HepG2 (cell line): ENCODE measurements around the gene BCL7A. TPM values are rescaled to one million over a fixed set of nuclear protein-coding genes. Genes with fewer than 3 reads are reported as not detected.

Source experiments
- DNMT1 ChIP-seq: sonication (generic); formaldehyde crosslinking; IDR thresholded peaks from 2 replicates; pipeline ENCODE4 v1.5.1; 2020; ENCODE audit warnings: mild to moderate bottlenecking, missing genetic modification reagents
- HMG20A ChIP-seq: IDR thresholded peaks from 2 replicates; pipeline ENCODE4 v1.6.1; 2016; ENCODE audit warnings: borderline replicate concordance
- NFYC ChIP-seq: IDR thresholded peaks from 2 replicates; pipeline ENCODE4 v1.6.1; 2016; ENCODE audit warnings: missing genetic modification reagents, missing compliant biosample characterization
- ZNF317 ChIP-seq: sonication (generic); formaldehyde crosslinking; IDR thresholded peaks from 2 replicates; pipeline ENCODE4 v1.5.0; 2020; ENCODE audit warnings: mild to moderate bottlenecking, missing genetic modification reagents
- polyA plus RNA-seq, 8 experiments: library from polyadenylated mRNA; depleted of rRNA in 3 of 8; stranded (reverse) in 7 of 8; unstranded in 1 of 8; fragments of >200 nt; fragmentation: Illumina TruSeq in 4 of 8; extraction: Trizol in 4 of 8; gene quantifications; 2 replicates each; pipeline versions ENCODE4 v1.2.1 to v1.2.3, GENCODE V29; 2011 to 2016; ENCODE audit warnings: low read depth in 4 of 8, missing spikeins in 1 of 8, mixed read lengths in 1 of 8; ENCODE audit not compliant: insufficient read depth in 1 of 8
- total RNA-seq, 5 experiments: library from RNA; depleted of rRNA; stranded (reverse); fragments of >200 nt; fragmentation: Illumina TruSeq; extraction: Trizol; gene quantifications; 2 replicates each; pipeline ENCODE4 v1.2.3, GENCODE V29; 2016; ENCODE audit warnings: low read depth in 1 of 5
- TF ChIP-seq, protein P1 (sequence below): sonication (generic); formaldehyde crosslinking; IDR thresholded peaks from 2 replicates; pipeline ENCODE4 v1.8.0; 2022; ENCODE audit warnings: missing genetic modification reagents, mild to moderate bottlenecking, moderate library complexity, borderline replicate concordance
- TF ChIP-seq, protein P2 (sequence below): sonication (generic); formaldehyde crosslinking; IDR thresholded peaks from one replicate; pipeline ENCODE4 v1.5.1; 2020; ENCODE audit warnings: mild to moderate bottlenecking, missing genetic modification reagents; ENCODE audit errors: not compliant biosample characterization
- TF ChIP-seq, protein P3 (sequence below): sonication (generic); formaldehyde crosslinking; IDR thresholded peaks from 2 replicates; pipeline ENCODE4 v1.4.0; 2020; ENCODE audit warnings: missing genetic modification reagents
- TF ChIP-seq, protein P4 (sequence below): IDR thresholded peaks from 2 replicates; pipeline ENCODE4 v1.6.1; 2016
- TF ChIP-seq, protein P5 (sequence below): sonication (generic); formaldehyde crosslinking; IDR thresholded peaks from 2 replicates; pipeline ENCODE4 v1.5.1; 2020; ENCODE audit warnings: mild to moderate bottlenecking, missing genetic modification reagents

Gene BCL7A
- total and polyA plus RNA-seq, 2 of the 13 experiments (the other 11 are each of a cell fraction or from before 2014, with no cell fraction given), result 4.1 to 6.2 TPM

DNA sequence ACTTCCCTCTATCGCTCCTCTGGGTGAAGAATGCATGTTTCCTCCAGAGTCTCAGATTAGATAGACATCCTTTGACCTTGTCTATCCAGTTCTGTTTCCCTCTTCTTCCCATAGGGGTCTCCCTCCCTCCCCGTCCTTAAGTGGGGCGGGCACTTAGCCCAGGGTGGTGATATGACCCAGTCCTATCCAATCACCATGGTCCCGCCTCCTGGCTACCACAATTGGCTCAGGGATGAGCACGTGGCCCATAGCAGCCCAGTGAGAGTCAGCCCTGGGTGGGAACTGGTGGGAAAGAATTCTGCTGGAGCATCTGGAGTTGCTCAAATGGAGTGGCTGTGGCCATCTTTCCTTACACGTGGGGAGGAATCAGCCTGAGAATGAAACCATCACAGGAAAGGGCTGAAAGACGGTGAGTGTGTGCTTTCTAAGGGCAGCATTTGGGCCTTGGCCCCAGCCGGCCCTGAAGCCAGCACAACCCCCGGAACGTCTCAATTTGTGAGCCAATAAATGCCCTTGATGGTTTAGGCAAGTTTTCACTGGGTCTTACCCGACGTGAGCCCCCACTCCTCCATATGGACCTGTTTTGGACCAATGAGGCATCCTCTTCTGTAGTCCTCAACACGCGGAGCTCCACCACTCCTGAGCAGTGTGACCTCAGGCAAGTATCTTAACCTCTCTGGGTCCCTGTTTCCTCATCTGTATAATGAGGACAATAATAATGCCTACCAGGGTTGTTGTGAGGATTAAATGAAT is 42.5 kb downstream of the BCL7A start (continued):
- TF ChIP-seq, protein P1, sequence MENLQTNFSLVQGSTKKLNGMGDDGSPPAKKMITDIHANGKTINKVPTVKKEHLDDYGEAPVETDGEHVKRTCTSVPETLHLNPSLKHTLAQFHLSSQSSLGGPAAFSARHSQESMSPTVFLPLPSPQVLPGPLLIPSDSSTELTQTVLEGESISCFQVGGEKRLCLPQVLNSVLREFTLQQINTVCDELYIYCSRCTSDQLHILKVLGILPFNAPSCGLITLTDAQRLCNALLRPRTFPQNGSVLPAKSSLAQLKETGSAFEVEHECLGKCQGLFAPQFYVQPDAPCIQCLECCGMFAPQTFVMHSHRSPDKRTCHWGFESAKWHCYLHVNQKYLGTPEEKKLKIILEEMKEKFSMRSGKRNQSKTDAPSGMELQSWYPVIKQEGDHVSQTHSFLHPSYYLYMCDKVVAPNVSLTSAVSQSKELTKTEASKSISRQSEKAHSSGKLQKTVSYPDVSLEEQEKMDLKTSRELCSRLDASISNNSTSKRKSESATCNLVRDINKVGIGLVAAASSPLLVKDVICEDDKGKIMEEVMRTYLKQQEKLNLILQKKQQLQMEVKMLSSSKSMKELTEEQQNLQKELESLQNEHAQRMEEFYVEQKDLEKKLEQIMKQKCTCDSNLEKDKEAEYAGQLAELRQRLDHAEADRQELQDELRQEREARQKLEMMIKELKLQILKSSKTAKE (CRISPR knock-in tag), result no peak
- peak; percentile 52; the same call in 1 of the 2 replicates for TF ChIP-seq ZNF317 (CRISPR knock-in tag)
- TF ChIP-seq HMG20A (CRISPR knock-in tag), result no peak; the same call in 1 of the 2 replicates
- TF ChIP-seq, protein P2, sequence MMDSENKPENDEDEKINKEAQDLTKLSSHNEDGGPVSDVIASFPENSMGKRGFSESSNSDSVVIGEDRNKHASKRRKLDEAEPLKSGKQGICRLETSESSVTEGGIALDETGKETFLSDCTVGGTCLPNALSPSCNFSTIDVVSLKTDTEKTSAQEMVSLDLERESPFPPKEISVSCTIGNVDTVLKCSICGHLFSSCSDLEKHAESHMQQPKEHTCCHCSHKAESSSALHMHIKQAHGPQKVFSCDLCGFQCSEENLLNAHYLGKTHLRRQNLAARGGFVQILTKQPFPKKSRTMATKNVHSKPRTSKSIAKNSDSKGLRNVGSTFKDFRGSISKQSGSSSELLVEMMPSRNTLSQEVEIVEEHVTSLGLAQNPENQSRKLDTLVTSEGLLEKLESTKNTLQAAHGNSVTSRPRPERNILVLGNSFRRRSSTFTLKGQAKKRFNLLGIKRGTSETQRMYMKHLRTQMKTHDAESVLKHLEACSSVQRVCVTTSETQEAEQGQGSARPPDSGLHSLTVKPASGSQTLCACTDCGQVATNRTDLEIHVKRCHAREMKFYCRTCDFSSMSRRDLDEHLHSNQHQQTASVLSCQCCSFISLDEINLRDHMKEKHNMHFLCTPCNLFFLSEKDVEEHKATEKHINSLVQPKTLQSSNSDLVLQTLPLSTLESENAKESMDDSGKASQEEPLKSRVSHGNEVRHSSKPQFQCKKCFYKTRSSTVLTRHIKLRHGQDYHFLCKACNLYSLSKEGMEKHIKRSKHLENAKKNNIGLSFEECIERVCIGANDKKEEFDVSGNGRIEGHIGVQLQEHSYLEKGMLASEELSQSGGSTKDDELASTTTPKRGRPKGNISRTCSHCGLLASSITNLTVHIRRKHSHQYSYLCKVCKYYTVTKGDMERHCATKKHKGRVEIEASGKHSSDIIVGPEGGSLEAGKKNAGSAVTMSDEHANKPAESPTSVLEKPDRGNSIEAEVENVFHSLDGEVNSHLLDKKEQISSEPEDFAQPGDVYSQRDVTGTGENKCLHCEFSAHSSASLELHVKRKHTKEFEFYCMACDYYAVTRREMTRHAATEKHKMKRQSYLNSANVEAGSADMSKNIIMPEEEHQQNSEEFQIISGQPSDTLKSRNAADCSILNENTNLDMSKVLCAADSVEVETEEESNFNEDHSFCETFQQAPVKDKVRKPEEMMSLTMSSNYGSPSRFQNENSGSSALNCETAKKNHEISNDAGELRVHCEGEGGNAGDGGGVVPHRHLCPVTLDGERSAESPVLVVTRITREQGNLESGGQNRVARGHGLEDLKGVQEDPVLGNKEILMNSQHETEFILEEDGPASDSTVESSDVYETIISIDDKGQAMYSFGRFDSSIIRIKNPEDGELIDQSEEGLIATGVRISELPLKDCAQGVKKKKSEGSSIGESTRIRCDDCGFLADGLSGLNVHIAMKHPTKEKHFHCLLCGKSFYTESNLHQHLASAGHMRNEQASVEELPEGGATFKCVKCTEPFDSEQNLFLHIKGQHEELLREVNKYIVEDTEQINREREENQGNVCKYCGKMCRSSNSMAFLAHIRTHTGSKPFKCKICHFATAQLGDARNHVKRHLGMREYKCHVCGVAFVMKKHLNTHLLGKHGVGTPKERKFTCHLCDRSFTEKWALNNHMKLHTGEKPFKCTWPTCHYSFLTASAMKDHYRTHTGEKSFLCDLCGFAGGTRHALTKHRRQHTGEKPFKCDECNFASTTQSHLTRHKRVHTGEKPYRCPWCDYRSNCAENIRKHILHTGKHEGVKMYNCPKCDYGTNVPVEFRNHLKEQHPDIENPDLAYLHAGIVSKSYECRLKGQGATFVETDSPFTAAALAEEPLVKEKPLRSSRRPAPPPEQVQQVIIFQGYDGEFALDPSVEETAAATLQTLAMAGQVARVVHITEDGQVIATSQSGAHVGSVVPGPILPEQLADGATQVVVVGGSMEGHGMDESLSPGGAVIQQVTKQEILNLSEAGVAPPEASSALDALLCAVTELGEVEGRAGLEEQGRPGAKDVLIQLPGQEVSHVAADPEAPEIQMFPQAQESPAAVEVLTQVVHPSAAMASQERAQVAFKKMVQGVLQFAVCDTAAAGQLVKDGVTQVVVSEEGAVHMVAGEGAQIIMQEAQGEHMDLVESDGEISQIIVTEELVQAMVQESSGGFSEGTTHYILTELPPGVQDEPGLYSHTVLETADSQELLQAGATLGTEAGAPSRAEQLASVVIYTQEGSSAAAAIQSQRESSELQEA, result no peak
- TF ChIP-seq, protein P3, sequence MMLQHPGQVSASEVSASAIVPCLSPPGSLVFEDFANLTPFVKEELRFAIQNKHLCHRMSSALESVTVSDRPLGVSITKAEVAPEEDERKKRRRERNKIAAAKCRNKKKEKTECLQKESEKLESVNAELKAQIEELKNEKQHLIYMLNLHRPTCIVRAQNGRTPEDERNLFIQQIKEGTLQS (CRISPR knock-in tag), result no peak
- peak; percentile 94 for TF ChIP-seq NFYC (CRISPR knock-in tag)
- TF ChIP-seq, protein P4, sequence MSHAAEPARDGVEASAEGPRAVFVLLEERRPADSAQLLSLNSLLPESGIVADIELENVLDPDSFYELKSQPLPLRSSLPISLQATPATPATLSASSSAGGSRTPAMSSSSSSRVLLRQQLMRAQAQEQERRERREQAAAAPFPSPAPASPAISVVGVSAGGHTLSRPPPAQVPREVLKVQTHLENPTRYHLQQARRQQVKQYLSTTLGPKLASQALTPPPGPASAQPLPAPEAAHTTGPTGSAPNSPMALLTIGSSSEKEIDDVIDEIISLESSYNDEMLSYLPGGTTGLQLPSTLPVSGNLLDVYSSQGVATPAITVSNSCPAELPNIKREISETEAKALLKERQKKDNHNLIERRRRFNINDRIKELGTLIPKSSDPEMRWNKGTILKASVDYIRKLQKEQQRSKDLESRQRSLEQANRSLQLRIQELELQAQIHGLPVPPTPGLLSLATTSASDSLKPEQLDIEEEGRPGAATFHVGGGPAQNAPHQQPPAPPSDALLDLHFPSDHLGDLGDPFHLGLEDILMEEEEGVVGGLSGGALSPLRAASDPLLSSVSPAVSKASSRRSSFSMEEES (CRISPR knock-in tag), result 0 out of 2 replicates have a peak, but pooled peaks have one; percentile 60
- TF ChIP-seq, protein P5, sequence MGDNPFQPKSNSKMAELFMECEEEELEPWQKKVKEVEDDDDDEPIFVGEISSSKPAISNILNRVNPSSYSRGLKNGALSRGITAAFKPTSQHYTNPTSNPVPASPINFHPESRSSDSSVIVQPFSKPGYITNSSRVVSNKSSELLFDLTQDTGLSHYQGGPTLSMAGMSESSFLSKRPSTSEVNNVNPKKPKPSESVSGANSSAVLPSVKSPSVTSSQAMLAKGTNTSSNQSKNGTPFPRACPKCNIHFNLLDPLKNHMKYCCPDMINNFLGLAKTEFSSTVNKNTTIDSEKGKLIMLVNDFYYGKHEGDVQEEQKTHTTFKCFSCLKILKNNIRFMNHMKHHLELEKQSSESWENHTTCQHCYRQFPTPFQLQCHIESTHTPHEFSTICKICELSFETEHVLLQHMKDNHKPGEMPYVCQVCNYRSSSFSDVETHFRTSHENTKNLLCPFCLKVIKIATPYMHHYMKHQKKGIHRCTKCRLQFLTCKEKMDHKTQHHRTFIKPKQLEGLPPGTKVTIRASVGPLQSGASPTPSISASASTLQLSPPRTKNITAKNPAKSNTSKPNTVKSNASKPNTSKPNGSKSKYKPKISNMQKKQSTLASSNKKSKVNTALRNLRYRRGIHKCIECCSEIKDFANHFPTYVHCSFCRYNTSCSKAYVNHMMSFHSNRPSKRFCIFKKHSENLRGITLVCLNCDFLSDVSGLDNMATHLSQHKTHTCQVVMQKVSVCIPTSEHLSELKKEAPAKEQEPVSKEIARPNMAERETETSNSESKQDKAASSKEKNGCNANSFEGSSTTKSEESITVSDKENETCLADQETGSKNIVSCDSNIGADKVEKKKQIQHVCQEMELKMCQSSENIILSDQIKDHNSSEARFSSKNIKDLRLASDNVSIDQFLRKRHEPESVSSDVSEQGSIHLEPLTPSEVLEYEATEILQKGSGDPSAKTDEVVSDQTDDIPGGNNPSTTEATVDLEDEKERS, result no peak
- TF ChIP-seq DNMT1, result no peak
